ENCODE measurements around the gene SLC25A38.

The SLC25A38 gene

GRCh38 chr3:39432342-39432741, 49.2 kb downstream of the SLC25A38 start:
- DNase-seq (ENCODE audit: low read depth in 1 of 2, low spot score in 1 of 2), result no peak

GRCh38 chr3:39433642-39434041, 50.5 kb downstream of the SLC25A38 start:
- no peak for DNase-seq (ENCODE audit: low read depth in 1 of 2, low spot score in 1 of 2)

- no peak for DNase-seq (ENCODE audit: low read depth in 1 of 2, low spot score in 1 of 2)
Observed at GRCh38 chr3:39434574-39434973, 51.4 kb downstream of the SLC25A38 start.

- no peak for DNase-seq (ENCODE audit: low read depth in 1 of 2, low spot score in 1 of 2)
Observed at GRCh38 chr3:39435006-39435748, 52.0 kb downstream of the SLC25A38 start.

- no peak for DNase-seq (ENCODE audit: low read depth in 1 of 2, low spot score in 1 of 2)
Observed at GRCh38 chr3:39438880-39439279, 55.7 kb downstream of the SLC25A38 start.

- DNase-seq (ENCODE audit: low read depth in 1 of 2, low spot score in 1 of 2), result no peak
Observed at GRCh38 chr3:39440316-39440715, 57.1 kb downstream of the SLC25A38 start.

GRCh38 chr3:39443530-39443929, 60.4 kb downstream of the SLC25A38 start:
- no peak for DNase-seq (ENCODE audit: low read depth in 1 of 2, low spot score in 1 of 2)

GRCh38 chr3:39445927-39446326, 62.8 kb downstream of the SLC25A38 start:
- DNase-seq (ENCODE audit: low read depth in 1 of 2, low spot score in 1 of 2), result no peak

- no peak for DNase-seq (ENCODE audit: low read depth in 1 of 2, low spot score in 1 of 2)
Observed at GRCh38 chr3:39446444-39446843, 63.3 kb downstream of the SLC25A38 start.

Data from activated CD4-positive, alpha-beta T cell treated with anti-CD3 and anti-CD28 coated beads, Interleukin-2, amount 50 U/mL, for 24 hours (primary cell).